ENCODE data around the gene TBC1D9. TPM values are rescaled to one million over a fixed set of nuclear protein-coding genes. Genes with fewer than 3 reads are reported as not detected.

TBC1D9 gene
- total RNA-seq, 4 donors from 2014 or later = 13.3 to 17.5 (median 15.2) TPM

DNA sequence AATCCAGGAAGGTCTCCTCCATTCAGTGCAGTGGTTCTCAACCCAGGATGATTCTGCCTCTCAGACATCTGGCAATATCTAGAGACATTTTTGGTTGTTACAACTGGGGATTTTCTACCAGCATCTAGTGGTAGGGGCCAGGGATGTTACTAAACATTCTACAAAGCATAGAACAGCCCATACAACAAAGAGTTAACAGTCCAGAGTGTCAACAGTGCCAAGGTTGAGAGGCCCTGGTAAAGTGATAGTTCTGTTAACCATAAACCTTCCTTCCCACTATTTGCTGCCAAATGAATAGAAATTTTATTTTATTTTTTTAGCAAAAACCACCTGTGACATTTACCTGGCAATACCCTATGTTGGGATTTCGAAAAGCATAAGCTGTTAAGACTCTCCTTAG lies 94.6 kb downstream of the TBC1D9 start:
- TF ChIP-seq POLR2A (IDR thresholded peaks at IDR 0.05) = no peak
- TF ChIP-seq, protein P1, sequence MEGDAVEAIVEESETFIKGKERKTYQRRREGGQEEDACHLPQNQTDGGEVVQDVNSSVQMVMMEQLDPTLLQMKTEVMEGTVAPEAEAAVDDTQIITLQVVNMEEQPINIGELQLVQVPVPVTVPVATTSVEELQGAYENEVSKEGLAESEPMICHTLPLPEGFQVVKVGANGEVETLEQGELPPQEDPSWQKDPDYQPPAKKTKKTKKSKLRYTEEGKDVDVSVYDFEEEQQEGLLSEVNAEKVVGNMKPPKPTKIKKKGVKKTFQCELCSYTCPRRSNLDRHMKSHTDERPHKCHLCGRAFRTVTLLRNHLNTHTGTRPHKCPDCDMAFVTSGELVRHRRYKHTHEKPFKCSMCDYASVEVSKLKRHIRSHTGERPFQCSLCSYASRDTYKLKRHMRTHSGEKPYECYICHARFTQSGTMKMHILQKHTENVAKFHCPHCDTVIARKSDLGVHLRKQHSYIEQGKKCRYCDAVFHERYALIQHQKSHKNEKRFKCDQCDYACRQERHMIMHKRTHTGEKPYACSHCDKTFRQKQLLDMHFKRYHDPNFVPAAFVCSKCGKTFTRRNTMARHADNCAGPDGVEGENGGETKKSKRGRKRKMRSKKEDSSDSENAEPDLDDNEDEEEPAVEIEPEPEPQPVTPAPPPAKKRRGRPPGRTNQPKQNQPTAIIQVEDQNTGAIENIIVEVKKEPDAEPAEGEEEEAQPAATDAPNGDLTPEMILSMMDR (IDR thresholded peaks at IDR 0.05) = no peak
- 88 to 90% methylated on average over 1 of the region's 1 CpG for WGBS, 2 donors
- H3K9me3 ChIP-seq = no peaks in the 10 kb centered on the region
- intact Hi-C loops (cut with DNase I) = no loop called here
- H3K4me1 ChIP-seq = no peaks in the 10 kb centered on the region
- DNase-seq = no peak
- H3K36me3 ChIP-seq = peaks cover 4 to 35% of the 10 kb centered on the region in 2 donors
- H3K27me3 ChIP-seq = no peaks in the 10 kb centered on the region
- no peak overlapping the region for H3K4me3 ChIP-seq (replicated peaks in 1 of 3)
- no peak overlapping the region for H3K27ac ChIP-seq

DNA sequence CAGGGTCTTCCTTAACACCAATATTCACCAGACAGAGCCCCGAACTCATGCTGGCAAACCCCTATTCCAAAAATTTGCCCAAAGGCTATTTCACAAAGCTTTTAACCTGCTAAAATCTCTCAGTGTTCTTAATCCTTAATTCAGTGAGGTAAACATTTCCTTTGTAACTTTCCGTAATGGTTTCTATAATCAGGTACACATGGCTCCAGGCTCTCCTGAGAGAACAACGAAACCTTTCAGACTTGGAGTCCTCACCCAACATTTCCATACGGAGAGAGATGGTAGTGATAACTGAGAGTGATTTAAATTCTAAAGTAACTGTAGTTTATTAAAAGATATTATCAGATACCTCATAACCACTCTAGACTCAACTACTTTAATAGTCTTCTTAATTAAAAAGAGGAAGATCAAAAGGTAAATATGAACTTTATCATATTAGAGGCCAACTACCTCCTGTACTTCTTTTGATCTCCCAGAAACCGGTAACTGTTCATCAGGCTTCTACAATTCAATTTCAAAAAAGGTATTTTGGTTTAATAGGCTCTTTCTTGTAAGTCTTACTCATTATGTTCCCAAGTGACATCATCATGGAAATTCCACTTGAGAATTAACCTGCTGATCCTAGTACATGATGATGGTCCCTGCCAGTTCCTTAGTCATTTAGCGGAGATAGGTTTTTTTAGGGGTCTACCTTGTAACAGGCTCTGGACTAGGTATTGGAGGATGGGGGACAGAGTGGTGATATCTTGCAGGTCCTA lies 96.1 kb downstream of the TBC1D9 start:
- Histone ChIP-seq H3K9me3 (no peaks in the 10 kb centered on the region), H3K36me3 (peaks cover 10 to 35% of the 10 kb centered on the region in 2 donors)

DNA sequence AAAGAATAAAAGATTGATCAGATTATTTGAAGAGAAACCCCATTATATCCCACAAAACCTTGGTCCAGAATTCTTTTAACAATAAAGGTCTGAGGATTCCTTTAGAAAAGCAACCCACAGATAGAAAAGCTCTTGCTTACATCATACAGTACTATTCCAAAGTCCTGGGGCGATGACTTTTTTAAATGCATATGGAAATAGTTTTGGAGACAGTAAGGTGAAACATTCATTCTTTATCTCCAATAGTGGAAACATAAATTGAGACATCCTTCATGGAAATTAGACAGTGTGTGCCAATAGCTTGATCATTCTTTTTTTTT lies 101.7 kb downstream of the TBC1D9 start:
- no peaks in the 10 kb centered on the region for H3K27me3 ChIP-seq
- peaks cover 10 to 23% of the 10 kb centered on the region in 2 donors for H3K36me3 ChIP-seq
- no peaks in the 10 kb centered on the region for H3K4me1 ChIP-seq
- DNase-seq = no peak
- TF ChIP-seq, protein P1 (IDR thresholded peaks at IDR 0.05) = no peak
- TF ChIP-seq POLR2A (IDR thresholded peaks at IDR 0.05) = no peak
- intact Hi-C loops (cut with DNase I) = no loop called here
- H3K27ac ChIP-seq = no peak overlapping the region
- no peaks in the 10 kb centered on the region for H3K9me3 ChIP-seq
- H3K4me3 ChIP-seq (replicated peaks in 1 of 3) = no peak overlapping the region
- WGBS, 2 donors = 95 to 98% methylated on average over 1 of the region's 1 CpG

More for the DNA sequence above, 96.1 kb downstream of the TBC1D9 start:
- intact Hi-C loops (cut with DNase I) = no loop called here
- WGBS, 2 donors = 96 to 97% methylated on average over 6 of the region's 6 CpGs
- Histone ChIP-seq H3K27me3 (no peaks in the 10 kb centered on the region), H3K27ac (no peak overlapping the region), H3K4me1 (no peaks in the 10 kb centered on the region), H3K4me3 (replicated peaks in 1 of 3) (no peak overlapping the region)
- no peak for DNase-seq
- TF ChIP-seq, protein P1 (IDR thresholded peaks at IDR 0.05) = no peak
- no peak for TF ChIP-seq POLR2A (IDR thresholded peaks at IDR 0.05)

DNA sequence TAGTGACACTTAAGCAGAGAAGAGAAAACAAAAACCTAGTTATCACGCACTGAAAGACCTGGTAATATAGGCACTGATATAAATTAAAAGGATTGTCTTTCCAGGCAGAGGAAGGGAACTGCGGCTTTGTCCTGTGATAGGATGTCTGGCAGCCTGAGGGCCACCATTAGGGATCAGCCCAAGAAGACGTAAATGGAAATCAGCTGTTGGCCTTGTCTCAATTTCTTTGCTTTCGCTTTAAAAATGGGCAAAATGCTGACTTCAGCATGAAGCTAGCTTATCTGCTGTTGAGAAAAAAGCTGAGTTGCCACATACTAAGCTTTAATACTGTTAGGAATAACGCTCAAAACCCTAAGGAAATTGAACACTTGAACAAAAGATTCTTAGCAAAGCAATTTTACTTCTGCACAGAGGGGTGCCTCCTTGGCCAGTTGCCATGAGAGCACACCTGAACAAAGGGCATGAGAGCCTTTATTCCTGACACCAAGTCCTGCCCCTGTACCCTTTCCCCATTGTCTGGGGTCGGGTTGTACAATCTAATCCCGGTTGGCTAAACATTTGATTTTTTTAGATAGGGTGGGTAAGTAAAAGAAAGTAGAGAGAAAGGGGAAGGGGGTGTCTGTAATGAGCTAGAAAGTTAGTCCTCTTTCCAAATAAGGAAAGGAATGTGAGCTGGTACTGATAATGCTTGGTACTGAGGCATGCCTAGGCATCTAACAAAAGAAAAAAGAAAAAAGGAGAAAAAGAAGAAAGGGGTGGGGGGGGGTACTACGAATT lies 102.3 kb downstream of the TBC1D9 start:
- no peaks in the 10 kb centered on the region for H3K9me3 ChIP-seq
- no peak for DNase-seq
- no peak for TF ChIP-seq POLR2A (IDR thresholded peaks at IDR 0.05)
- TF ChIP-seq, protein P1 (IDR thresholded peaks at IDR 0.05) = no peak
- intact Hi-C loops (cut with DNase I) = no loop called here
- 48 to 55% methylated on average over 8 of the region's 8 CpGs for WGBS, 2 donors
- peaks cover 6 to 17% of the 10 kb centered on the region in 2 donors for H3K36me3 ChIP-seq
- no peak overlapping the region for H3K4me3 ChIP-seq (replicated peaks in 1 of 3)
- H3K27ac ChIP-seq = no peak overlapping the region
- no peaks in the 10 kb centered on the region for H3K4me1 ChIP-seq
- no peaks in the 10 kb centered on the region for H3K27me3 ChIP-seq

DNA sequence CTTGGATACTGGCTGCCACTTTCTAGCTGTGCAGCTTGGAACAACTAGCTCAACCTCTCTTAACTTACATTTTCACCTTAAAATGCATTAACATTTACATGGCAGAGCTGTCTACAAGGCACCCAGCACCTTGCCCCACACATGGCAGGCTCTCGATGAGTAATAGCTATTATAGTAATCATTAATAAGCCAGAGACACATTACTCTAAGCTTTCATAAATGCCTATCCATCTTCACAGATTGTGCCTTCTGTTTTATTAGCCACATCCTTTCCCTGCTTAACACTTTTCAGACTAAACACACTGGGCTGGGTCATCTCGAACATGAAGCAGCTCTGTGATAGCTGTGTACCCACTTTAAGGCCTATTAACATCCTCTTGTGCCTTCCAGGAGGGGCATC lies 103.6 kb downstream of the TBC1D9 start:
- no peak for TF ChIP-seq POLR2A (IDR thresholded peaks at IDR 0.05)
- TF ChIP-seq, protein P1 (IDR thresholded peaks at IDR 0.05) = no peak
- intact Hi-C loops (cut with DNase I) = no loop called here
- no peak for DNase-seq

More for the DNA sequence above, 103.6 kb downstream of the TBC1D9 start:
- no peak overlapping the region for H3K4me3 ChIP-seq (replicated peaks in 1 of 3)
- no peak overlapping the region for H3K27ac ChIP-seq
- H3K27me3 ChIP-seq = no peaks in the 10 kb centered on the region
- no peaks in the 10 kb centered on the region for H3K4me1 ChIP-seq
- H3K9me3 ChIP-seq = no peaks in the 10 kb centered on the region
- H3K36me3 ChIP-seq = peaks cover 6 to 9% of the 10 kb centered on the region in 2 donors
- WGBS, 2 donors = 82 to 93% methylated on average over 2 of the region's 2 CpGs
